Prostate gland (tissue), 2 donors: ENCODE results near the gene UMPS. TPM values are rescaled to one million over a fixed set of nuclear protein-coding genes. Genes with fewer than 3 reads are reported as not detected.
A peak's percentile ranks its signal among the peaks of the same experiment; 100 is the strongest.

Experiments used
- DNase-seq: peaks from one replicate; pipeline ENCODE4 v3.0.0-alpha.2; 2019; ENCODE audit warnings: low spot score
- H3K27ac ChIP-seq, 2 donors: fragments of 200-600 bp; sonication (generic); 2 replicates each; pipeline ENCODE4 v1.5.1; 2017 to 2019
- H3K27me3 ChIP-seq: fragments of 200-600 bp; sonication (generic); replicated peaks from 2 replicates; pipeline ENCODE4 v1.5.1; 2019; ENCODE audit not compliant: insufficient read depth
- H3K36me3 ChIP-seq, 2 donors: fragments of 200-600 bp; sonication (generic); 1 replicate in 1 of 2; 2 replicates in 1 of 2; pipeline versions ENCODE4 v1.5.1 to v1.8.1; 2017 to 2019
- H3K4me1 ChIP-seq: fragments of 200-600 bp; sonication (generic); replicated peaks from 2 replicates; pipeline ENCODE4 v1.5.1; 2019
- H3K4me3 ChIP-seq, 2 donors: fragments of 200-600 bp; sonication (generic); 2 replicates each; pipeline ENCODE4 v1.5.1; 2017 to 2019
- H3K9me3 ChIP-seq: fragments of 200-600 bp; sonication (generic); 2 replicates; pipeline ENCODE4 v1.5.1; 2017
- CTCF ChIP-seq, 4 experiments: fragments of 200-600 bp in 2 of 4; fragments of 450-650 bp in 2 of 4; sonication (generic) in 2 of 4; IDR thresholded peaks; 1 replicate in 3 of 4; 2 replicates in 1 of 4; pipeline ENCODE4 v1.5.1; 2016 to 2019; ENCODE audit warnings: antibody characterized with exemption in 4 of 4, mild to moderate bottlenecking in 2 of 4, moderate library complexity in 2 of 4
- POLR2A ChIP-seq: fragments of 450-650 bp; IDR thresholded peaks from one replicate; pipeline ENCODE4 v1.6.1; 2016; ENCODE audit warnings: antibody characterized with exemption, mild to moderate bottlenecking
- POLR2AphosphoS5 ChIP-seq: sonication (generic); formaldehyde crosslinking; IDR thresholded peaks from one replicate; pipeline ENCODE4 v1.6.1; 2017; ENCODE audit warnings: antibody characterized with exemption
- WGBS: methylation state at CpG from one replicate; pipeline ENCODE4 v1.1.5; 2018; 5-methylcytosine and 5-hydroxymethylcytosine counted together
- intact Hi-C: fragments of 100-400 bp; cut with DNase I; formaldehyde crosslinking; loops from one replicate; pipeline ENCODE4 v1.14.2; 2022
- total RNA-seq, 2 donors: library from RNA; depleted of rRNA; stranded (reverse); fragments of >200 nt; gene quantifications; one replicate each; pipeline ENCODE4 v1.1.0, GENCODE V29; 2016

Gene UMPS
- total RNA-seq, 2 donors from 2014 or later, result 22.2 to 23.5 TPM

- TF ChIP-seq POLR2AphosphoS5 (no peak), POLR2A (no peak), CTCF (IDR thresholded peaks at IDR 0.05) (no peak)
- WGBS, result 81% methylated on average over 14 of the region's 14 CpGs
- no peak for DNase-seq
- Histone ChIP-seq H3K9me3 (no peaks in the 10 kb centered on the region), H3K27ac (no peak overlapping the region), H3K4me1 (peaks cover 7% of the 10 kb centered on the region), H3K4me3 (no peak overlapping the region), H3K27me3 (no peaks in the 10 kb centered on the region), H3K36me3 (no peaks in the 10 kb centered on the region)
- intact Hi-C loops, result loop anchor here (10.0 kb wide), 1 partner anchor 675 kb away; no protein-coding TSS in a partner anchor
These were observed 29.6 kb downstream of the UMPS start for GRCh38 chr3:124759666-124760401.

GRCh38 chr3:124760601-124761000, 30.3 kb downstream of the UMPS start:
- DNase-seq, result peak; percentile 51
- intact Hi-C loops, result loop anchor here (10.0 kb wide), 1 partner anchor 674 kb away; no protein-coding TSS in a partner anchor
- no peak overlapping the region for H3K27ac ChIP-seq

GRCh38 chr3:124761250-124761796, 31.1 kb downstream of the UMPS start:
- Histone ChIP-seq H3K27ac (peak overlapping the region; percentile 55 to 62), H3K4me3 (no peak overlapping the region), H3K27me3 (no peaks in the 10 kb centered on the region), H3K36me3 (no peaks in the 10 kb centered on the region), H3K9me3 (no peaks in the 10 kb centered on the region), H3K4me1 (peaks cover 7% of the 10 kb centered on the region)
- peak; percentile 84 for DNase-seq
- WGBS, result 11% methylated on average over 15 of the region's 15 CpGs
- TF ChIP-seq CTCF (IDR thresholded peaks at IDR 0.05) (peak; percentile 89 to 97 (median 94)), POLR2A (no peak), POLR2AphosphoS5 (peak; percentile 83)
- intact Hi-C loops, result loop anchor here (1.0 to 10.0 kb wide), 2 partner anchors 140 to 673 kb away; no protein-coding TSS in a partner anchor

More at GRCh38 chr3:124760601-124761000, 30.3 kb downstream of the UMPS start:
- TF ChIP-seq POLR2AphosphoS5 (peak; percentile 14), POLR2A (no peak), CTCF (IDR thresholded peaks at IDR 0.05) (no peak)
- Histone ChIP-seq H3K36me3 (no peaks in the 10 kb centered on the region), H3K9me3 (no peaks in the 10 kb centered on the region), H3K27me3 (no peaks in the 10 kb centered on the region), H3K4me3 (no peak overlapping the region), H3K4me1 (peaks cover 7% of the 10 kb centered on the region)
- WGBS, result 34% methylated on average over 2 of the region's 2 CpGs

GRCh38 chr3:124761935-124762660, 31.8 kb downstream of the UMPS start:
- Histone ChIP-seq H3K27me3 (no peaks in the 10 kb centered on the region), H3K4me1 (peaks cover 7% of the 10 kb centered on the region), H3K36me3 (no peaks in the 10 kb centered on the region), H3K4me3 (no peak overlapping the region), H3K27ac (peak overlapping the region; percentile 55 to 62), H3K9me3 (no peaks in the 10 kb centered on the region)
- intact Hi-C loops, result loop anchor here (1.0 to 10.0 kb wide), 2 partner anchors 139 to 673 kb away; no protein-coding TSS in a partner anchor
- WGBS, result 68% methylated on average over 6 of the region's 6 CpGs
- TF ChIP-seq POLR2A (no peak), CTCF (IDR thresholded peaks at IDR 0.05) (no peak), POLR2AphosphoS5 (peak; percentile 45)
- DNase-seq, result no peak
